HEK293 (cell line): Measurements from ENCODE around the gene TMEM37.

Experiments
- CTCF ChIP-seq: fragments of 450-650 bp; formaldehyde crosslinking; IDR thresholded peaks from 2 replicates; pipeline ENCODE4 v1.5.1; 2016; ENCODE audit warnings: missing biosample characterization, missing genetic modification characterization
- ZBTB7A ChIP-seq: fragments of 450-650 bp; formaldehyde crosslinking; IDR thresholded peaks from 2 replicates; pipeline ENCODE4 v1.5.1; 2016; ENCODE audit warnings: low read depth, missing biosample characterization, missing genetic modification characterization
- ZNF121 ChIP-seq: fragments of 450-650 bp; formaldehyde crosslinking; IDR thresholded peaks from 2 replicates; pipeline ENCODE4 v1.5.1; 2016; ENCODE audit warnings: missing biosample characterization, missing genetic modification characterization
- ZNF169 ChIP-seq: fragments of 450-650 bp; formaldehyde crosslinking; IDR thresholded peaks from 2 replicates; pipeline ENCODE4 v1.5.1; 2016; ENCODE audit warnings: missing biosample characterization, missing genetic modification characterization
- ZNF239 ChIP-seq: fragments of 450-650 bp; formaldehyde crosslinking; IDR thresholded peaks from 2 replicates; pipeline ENCODE4 v1.5.1; 2016; ENCODE audit warnings: missing biosample characterization, missing genetic modification characterization
- ZNF280D ChIP-seq: fragments of 450-650 bp; formaldehyde crosslinking; IDR thresholded peaks from 2 replicates; pipeline ENCODE4 v1.5.1; 2016; ENCODE audit warnings: missing biosample characterization, missing genetic modification characterization
- ZNF391 ChIP-seq: fragments of 450-650 bp; formaldehyde crosslinking; IDR thresholded peaks from 2 replicates; pipeline ENCODE4 v1.5.1; 2016; ENCODE audit warnings: low read depth, missing biosample characterization, missing genetic modification characterization, borderline replicate concordance
- ZNF549 ChIP-seq: fragments of 450-650 bp; IDR thresholded peaks from 2 replicates; pipeline ENCODE4 v1.5.1; 2018; ENCODE audit warnings: missing biosample characterization, missing genetic modification characterization, mild to moderate bottlenecking, inconsistent platforms, moderate library complexity
- ZNF768 ChIP-seq: fragments of 450-650 bp; formaldehyde crosslinking; IDR thresholded peaks from 2 replicates; pipeline ENCODE4 v1.5.1; 2018; ENCODE audit warnings: missing biosample characterization, mild to moderate bottlenecking, missing genetic modification characterization
- ZSCAN5A ChIP-seq: fragments of 450-650 bp; formaldehyde crosslinking; IDR thresholded peaks from 2 replicates; pipeline ENCODE4 v1.5.1; 2016; ENCODE audit warnings: missing biosample characterization, missing genetic modification characterization
- TF ChIP-seq, protein P1 (sequence below): fragments of 450-650 bp; formaldehyde crosslinking; conservative IDR thresholded peaks from 2 replicates; pipeline ENCODE4 v1.5.1; 2016; ENCODE audit warnings: low read depth, missing biosample characterization, missing genetic modification characterization
- TF ChIP-seq, protein P2 (sequence below): fragments of 450-650 bp; formaldehyde crosslinking; IDR thresholded peaks from 2 replicates; pipeline ENCODE4 v1.5.0; 2017; ENCODE audit warnings: missing biosample characterization, missing genetic modification characterization, borderline replicate concordance
- TF ChIP-seq, protein P3 (sequence below): fragments of 450-650 bp; formaldehyde crosslinking; IDR thresholded peaks from 2 replicates; pipeline ENCODE4 v1.5.1; 2016; ENCODE audit warnings: missing biosample characterization, missing genetic modification characterization, borderline replicate concordance

- no peak for TF ChIP-seq CTCF (tag by site-specific recombination)
- no peak for TF ChIP-seq ZNF169 (tag by site-specific recombination)
- TF ChIP-seq ZBTB7A, result no peak
- TF ChIP-seq, protein P1, sequence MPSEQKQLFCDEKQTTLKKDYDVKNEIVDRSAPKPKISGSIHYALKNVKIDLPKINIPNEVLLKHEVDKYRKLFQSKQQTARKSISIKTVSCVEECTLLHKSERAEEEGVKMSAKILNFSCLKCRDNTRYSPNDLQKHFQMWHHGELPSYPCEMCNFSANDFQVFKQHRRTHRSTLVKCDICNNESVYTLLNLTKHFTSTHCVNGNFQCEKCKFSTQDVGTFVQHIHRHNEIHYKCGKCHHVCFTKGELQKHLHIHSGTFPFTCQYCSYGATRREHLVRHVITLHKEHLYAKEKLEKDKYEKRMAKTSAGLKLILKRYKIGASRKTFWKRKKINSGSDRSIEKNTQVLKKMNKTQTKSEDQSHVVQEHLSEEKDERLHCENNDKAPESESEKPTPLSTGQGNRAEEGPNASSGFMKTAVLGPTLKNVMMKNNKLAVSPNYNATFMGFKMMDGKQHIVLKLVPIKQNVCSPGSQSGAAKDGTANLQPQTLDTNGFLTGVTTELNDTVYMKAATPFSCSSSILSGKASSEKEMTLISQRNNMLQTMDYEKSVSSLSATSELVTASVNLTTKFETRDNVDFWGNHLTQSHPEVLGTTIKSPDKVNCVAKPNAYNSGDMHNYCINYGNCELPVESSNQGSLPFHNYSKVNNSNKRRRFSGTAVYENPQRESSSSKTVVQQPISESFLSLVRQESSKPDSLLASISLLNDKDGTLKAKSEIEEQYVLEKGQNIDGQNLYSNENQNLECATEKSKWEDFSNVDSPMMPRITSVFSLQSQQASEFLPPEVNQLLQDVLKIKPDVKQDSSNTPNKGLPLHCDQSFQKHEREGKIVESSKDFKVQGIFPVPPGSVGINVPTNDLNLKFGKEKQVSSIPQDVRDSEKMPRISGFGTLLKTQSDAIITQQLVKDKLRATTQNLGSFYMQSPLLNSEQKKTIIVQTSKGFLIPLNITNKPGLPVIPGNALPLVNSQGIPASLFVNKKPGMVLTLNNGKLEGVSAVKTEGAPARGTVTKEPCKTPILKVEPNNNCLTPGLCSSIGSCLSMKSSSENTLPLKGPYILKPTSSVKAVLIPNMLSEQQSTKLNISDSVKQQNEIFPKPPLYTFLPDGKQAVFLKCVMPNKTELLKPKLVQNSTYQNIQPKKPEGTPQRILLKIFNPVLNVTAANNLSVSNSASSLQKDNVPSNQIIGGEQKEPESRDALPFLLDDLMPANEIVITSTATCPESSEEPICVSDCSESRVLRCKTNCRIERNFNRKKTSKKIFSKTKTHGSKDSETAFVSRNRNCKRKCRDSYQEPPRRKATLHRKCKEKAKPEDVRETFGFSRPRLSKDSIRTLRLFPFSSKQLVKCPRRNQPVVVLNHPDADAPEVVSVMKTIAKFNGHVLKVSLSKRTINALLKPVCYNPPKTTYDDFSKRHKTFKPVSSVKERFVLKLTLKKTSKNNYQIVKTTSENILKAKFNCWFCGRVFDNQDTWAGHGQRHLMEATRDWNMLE, result no peak
- TF ChIP-seq, protein P2, sequence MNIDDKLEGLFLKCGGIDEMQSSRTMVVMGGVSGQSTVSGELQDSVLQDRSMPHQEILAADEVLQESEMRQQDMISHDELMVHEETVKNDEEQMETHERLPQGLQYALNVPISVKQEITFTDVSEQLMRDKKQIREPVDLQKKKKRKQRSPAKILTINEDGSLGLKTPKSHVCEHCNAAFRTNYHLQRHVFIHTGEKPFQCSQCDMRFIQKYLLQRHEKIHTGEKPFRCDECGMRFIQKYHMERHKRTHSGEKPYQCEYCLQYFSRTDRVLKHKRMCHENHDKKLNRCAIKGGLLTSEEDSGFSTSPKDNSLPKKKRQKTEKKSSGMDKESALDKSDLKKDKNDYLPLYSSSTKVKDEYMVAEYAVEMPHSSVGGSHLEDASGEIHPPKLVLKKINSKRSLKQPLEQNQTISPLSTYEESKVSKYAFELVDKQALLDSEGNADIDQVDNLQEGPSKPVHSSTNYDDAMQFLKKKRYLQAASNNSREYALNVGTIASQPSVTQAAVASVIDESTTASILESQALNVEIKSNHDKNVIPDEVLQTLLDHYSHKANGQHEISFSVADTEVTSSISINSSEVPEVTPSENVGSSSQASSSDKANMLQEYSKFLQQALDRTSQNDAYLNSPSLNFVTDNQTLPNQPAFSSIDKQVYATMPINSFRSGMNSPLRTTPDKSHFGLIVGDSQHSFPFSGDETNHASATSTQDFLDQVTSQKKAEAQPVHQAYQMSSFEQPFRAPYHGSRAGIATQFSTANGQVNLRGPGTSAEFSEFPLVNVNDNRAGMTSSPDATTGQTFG, result no peak
- TF ChIP-seq ZNF121 (tag by site-specific recombination), result no peak
- TF ChIP-seq ZNF280D (tag by site-specific recombination), result no peak
- no peak for TF ChIP-seq ZNF768 (tag by site-specific recombination)
- TF ChIP-seq ZNF239, result no peak
- TF ChIP-seq ZSCAN5A (tag by site-specific recombination), result no peak
- TF ChIP-seq ZNF549, result no peak
- no peak for TF ChIP-seq ZNF391 (tag by site-specific recombination)
- TF ChIP-seq, protein P3, sequence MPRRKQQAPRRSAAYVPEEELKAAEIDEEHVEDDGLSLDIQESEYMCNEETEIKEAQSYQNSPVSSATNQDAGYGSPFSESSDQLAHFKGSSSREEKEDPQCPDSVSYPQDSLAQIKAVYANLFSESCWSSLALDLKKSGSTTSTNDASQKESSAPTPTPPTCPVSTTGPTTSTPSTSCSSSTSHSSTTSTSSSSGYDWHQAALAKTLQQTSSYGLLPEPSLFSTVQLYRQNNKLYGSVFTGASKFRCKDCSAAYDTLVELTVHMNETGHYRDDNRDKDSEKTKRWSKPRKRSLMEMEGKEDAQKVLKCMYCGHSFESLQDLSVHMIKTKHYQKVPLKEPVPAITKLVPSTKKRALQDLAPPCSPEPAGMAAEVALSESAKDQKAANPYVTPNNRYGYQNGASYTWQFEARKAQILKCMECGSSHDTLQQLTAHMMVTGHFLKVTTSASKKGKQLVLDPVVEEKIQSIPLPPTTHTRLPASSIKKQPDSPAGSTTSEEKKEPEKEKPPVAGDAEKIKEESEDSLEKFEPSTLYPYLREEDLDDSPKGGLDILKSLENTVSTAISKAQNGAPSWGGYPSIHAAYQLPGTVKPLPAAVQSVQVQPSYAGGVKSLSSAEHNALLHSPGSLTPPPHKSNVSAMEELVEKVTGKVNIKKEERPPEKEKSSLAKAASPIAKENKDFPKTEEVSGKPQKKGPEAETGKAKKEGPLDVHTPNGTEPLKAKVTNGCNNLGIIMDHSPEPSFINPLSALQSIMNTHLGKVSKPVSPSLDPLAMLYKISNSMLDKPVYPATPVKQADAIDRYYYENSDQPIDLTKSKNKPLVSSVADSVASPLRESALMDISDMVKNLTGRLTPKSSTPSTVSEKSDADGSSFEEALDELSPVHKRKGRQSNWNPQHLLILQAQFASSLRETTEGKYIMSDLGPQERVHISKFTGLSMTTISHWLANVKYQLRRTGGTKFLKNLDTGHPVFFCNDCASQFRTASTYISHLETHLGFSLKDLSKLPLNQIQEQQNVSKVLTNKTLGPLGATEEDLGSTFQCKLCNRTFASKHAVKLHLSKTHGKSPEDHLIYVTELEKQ (tag by site-specific recombination), result no peak
Observed at GRCh38 chr2:119463136-119463535, 31.5 kb downstream of the TMEM37 start.
